H9 (cell line): ENCODE measurements around the gene DNAJC15. TPM values are rescaled to one million over a fixed set of nuclear protein-coding genes. Genes with fewer than 3 reads are reported as not detected.

Experiments
- DNase-seq: peaks from one replicate; pipeline ENCODE4 v3.0.0-alpha.2; 2017
- H2AFZ ChIP-seq: one replicate; pipeline ENCODE4 v1.6.1; 2013; ENCODE audit warnings: mild to moderate bottlenecking, low read length, control low read depth, moderate library complexity
- H2AK5ac ChIP-seq: 2 replicates; pipeline ENCODE4 v1.6.1; 2013; ENCODE audit warnings: low read length, control low read depth, mixed read lengths; ENCODE audit not compliant: insufficient read length
- H2BK120ac ChIP-seq: one replicate; pipeline ENCODE4 v1.6.1; 2013; ENCODE audit warnings: low read depth, mild to moderate bottlenecking, low read length, control low read depth, inconsistent platforms; ENCODE audit not compliant: poor library complexity, severe bottlenecking
- H2BK12ac ChIP-seq: 2 replicates; pipeline ENCODE4 v1.6.1; 2013; ENCODE audit warnings: low read length, control low read depth, mixed read lengths, low read depth; ENCODE audit not compliant: insufficient read length
- H2BK15ac ChIP-seq: 2 replicates; pipeline ENCODE4 v1.6.1; 2013; ENCODE audit warnings: low read depth, low read length, control low read depth
- H2BK20ac ChIP-seq: one replicate; pipeline ENCODE4 v1.6.1; 2013; ENCODE audit warnings: low read depth, mild to moderate bottlenecking, low read length, control low read depth, inconsistent platforms; ENCODE audit not compliant: poor library complexity, severe bottlenecking
- H2BK5ac ChIP-seq: 2 replicates; pipeline ENCODE4 v1.6.1; 2013; ENCODE audit warnings: low read length, control low read depth, mixed read lengths; ENCODE audit not compliant: insufficient read length
- H3K14ac ChIP-seq: 2 replicates; pipeline ENCODE4 v1.6.1; 2013; ENCODE audit warnings: low read length, control low read depth; ENCODE audit not compliant: insufficient read depth
- H3K18ac ChIP-seq: 2 replicates; pipeline ENCODE4 v1.6.1; 2013; ENCODE audit warnings: low read depth, mild to moderate bottlenecking, mixed read lengths, low read length, control low read depth; ENCODE audit not compliant: insufficient read length
- H3K23ac ChIP-seq: 2 replicates; pipeline ENCODE4 v1.6.1; 2013; ENCODE audit warnings: low read length, control low read depth, mixed read lengths, low read depth; ENCODE audit not compliant: insufficient read length
- H3K23me2 ChIP-seq: 2 replicates; pipeline ENCODE4 v1.6.1; 2013; ENCODE audit warnings: low read depth, mild to moderate bottlenecking, mixed read lengths, low read length, control low read depth; ENCODE audit not compliant: insufficient read length, poor library complexity, severe bottlenecking
- H3K27ac ChIP-seq: 2 replicates; pipeline ENCODE4 v1.5.1; 2013; ENCODE audit warnings: low read length, control low read depth, mixed read lengths, low read depth; ENCODE audit not compliant: insufficient read length
- H3K27me3 ChIP-seq: 2 replicates; pipeline ENCODE4 v1.6.1; 2013; ENCODE audit warnings: low read length, control low read depth, inconsistent platforms; ENCODE audit not compliant: insufficient read depth
- H3K4ac ChIP-seq: 2 replicates; pipeline ENCODE4 v1.6.1; 2013; ENCODE audit warnings: low read depth, mild to moderate bottlenecking, control low read depth, inconsistent platforms, low read length, moderate library complexity
- H3K4me1 ChIP-seq: 2 replicates; pipeline ENCODE4 v1.6.1; 2013; ENCODE audit warnings: low read length, control low read depth, inconsistent platforms; ENCODE audit not compliant: insufficient read depth
- H3K4me2 ChIP-seq: 2 replicates; pipeline ENCODE4 v1.6.1; 2013; ENCODE audit warnings: low read length, control low read depth, mixed read lengths; ENCODE audit not compliant: insufficient read length, insufficient read depth
- H3K56ac ChIP-seq: 2 replicates; pipeline ENCODE4 v1.6.1; 2013; ENCODE audit warnings: low read depth, mild to moderate bottlenecking, mixed read lengths, low read length, control low read depth; ENCODE audit not compliant: insufficient read length
- H3K79me1 ChIP-seq: 2 replicates; pipeline ENCODE4 v1.6.1; 2013; ENCODE audit warnings: low read depth, mild to moderate bottlenecking, moderate library complexity, low read length, control low read depth, inconsistent platforms; ENCODE audit not compliant: insufficient read depth, poor library complexity, severe bottlenecking
- H3K79me2 ChIP-seq: 2 replicates; pipeline ENCODE4 v1.6.1; 2013; ENCODE audit warnings: low read length, control low read depth, inconsistent platforms; ENCODE audit not compliant: insufficient read depth
- H3K9ac ChIP-seq: 2 replicates; pipeline ENCODE4 v1.6.1; 2013; ENCODE audit warnings: low read length, control low read depth, mixed read lengths; ENCODE audit not compliant: insufficient read length; ENCODE audit errors: extremely low read depth
- H3K9me3 ChIP-seq: one replicate; pipeline ENCODE4 v1.6.1; 2013; ENCODE audit warnings: low read depth, low read length, inconsistent platforms; ENCODE audit not compliant: control insufficient read depth
- H3T11ph ChIP-seq: one replicate; pipeline ENCODE4 v1.6.1; 2013; ENCODE audit warnings: mild to moderate bottlenecking, low read length, control low read depth, inconsistent platforms
- H4K20me1 ChIP-seq: one replicate; pipeline ENCODE4 v1.6.1; 2013; ENCODE audit not compliant: control insufficient read depth, insufficient read length, insufficient read depth
- H4K5ac ChIP-seq: 2 replicates; pipeline ENCODE4 v1.6.1; 2013; ENCODE audit warnings: low read depth, mild to moderate bottlenecking, mixed read lengths, low read length, control low read depth; ENCODE audit not compliant: insufficient read length
- H4K8ac ChIP-seq: replicated peaks from 2 replicates; pipeline ENCODE4 v1.6.1; 2013; ENCODE audit warnings: low read length, control low read depth, mixed read lengths, low read depth; ENCODE audit not compliant: insufficient read length
- H4K91ac ChIP-seq: 2 replicates; pipeline ENCODE4 v1.6.1; 2013; ENCODE audit warnings: low read depth, mild to moderate bottlenecking, moderate library complexity, mixed read lengths, low read length, control low read depth; ENCODE audit not compliant: insufficient read length
- H3K27ac Mint-ChIP-seq, 3 experiments: 2 replicates in 2 of 3; 3 replicates in 1 of 3; pipeline ENCODE4 v1.8.0; 2020 to 2021; ENCODE audit warnings: mixed read lengths in 3 of 3, mild to moderate bottlenecking in 1 of 3, moderate library complexity in 1 of 3
- H3K27me3 Mint-ChIP-seq: 2 replicates; pipeline ENCODE4 v1.8.0; 2021; ENCODE audit warnings: low read depth, mild to moderate bottlenecking, moderate library complexity, mixed read lengths
- H3K36me3 Mint-ChIP-seq, 3 experiments: 2 replicates in 2 of 3; 3 replicates in 1 of 3; pipeline ENCODE4 v1.8.0; 2020 to 2021; ENCODE audit warnings: low read depth in 3 of 3, mixed read lengths in 3 of 3; ENCODE audit not compliant: insufficient read depth in 1 of 3
- H3K4me1 Mint-ChIP-seq, 2 experiments: 2 replicates each; pipeline ENCODE4 v1.8.0; 2020; ENCODE audit warnings: mixed read lengths in 2 of 2
- H3K4me3 Mint-ChIP-seq, 2 experiments: 2 replicates in 1 of 2; 3 replicates in 1 of 2; pipeline ENCODE4 v1.8.0; 2020 to 2021; ENCODE audit warnings: mild to moderate bottlenecking in 2 of 2, mixed read lengths in 2 of 2, moderate library complexity in 1 of 2
- H3K9me3 Mint-ChIP-seq, 2 experiments: 2 replicates in 1 of 2; 3 replicates in 1 of 2; pipeline ENCODE4 v1.8.0; 2020; ENCODE audit warnings: mild to moderate bottlenecking in 2 of 2, mixed read lengths in 2 of 2, moderate library complexity in 1 of 2
- WGBS: extraction: QIAGEN DNeasy Blood & Tissue Kit; methylation state at CpG from one replicate; pipeline ENCODE4 v1.1.7; 2013; ENCODE audit warnings: missing lambda C conversion rate, low lambda C conversion rate, mixed read lengths; ENCODE audit not compliant: insufficient read length; ENCODE audit errors: extremely low coverage; 5-methylcytosine and 5-hydroxymethylcytosine counted together
- total RNA-seq: library from RNA; stranded (reverse); gene quantifications from 2 replicates; pipeline ENCODE4 v1.2.1, GENCODE V29; 2021
- TF ChIP-seq, protein P1 (sequence below): fragments of 200-600 bp; sonication (generic); conservative IDR thresholded peaks from 3 replicates; pipeline ENCODE4 v1.8.0; 2021; ENCODE audit warnings: antibody characterized with exemption, mild to moderate bottlenecking

The DNAJC15 gene
- total RNA-seq, 1 experiment from 2014 or later: 13.4 TPM

DNA sequence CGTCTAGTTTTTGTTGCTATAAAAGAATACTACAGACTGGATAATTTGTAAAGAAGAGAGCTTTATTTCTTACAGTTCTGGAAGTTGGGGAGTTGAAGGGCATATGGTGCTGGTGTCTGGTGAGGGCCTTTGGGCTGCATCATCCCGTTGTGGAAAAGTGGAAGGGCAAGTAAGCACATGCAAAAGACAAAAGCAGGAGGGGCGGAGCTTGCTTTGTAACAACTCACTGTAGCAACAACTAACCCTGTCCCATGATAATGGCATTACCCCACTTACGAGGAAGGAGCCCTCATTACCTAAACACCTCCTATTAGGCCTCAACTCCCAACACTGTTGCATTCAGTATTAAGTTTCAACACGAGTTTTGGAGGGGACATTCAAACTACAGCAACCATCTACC lies 7.2 kb upstream of the DNAJC15 start:
- H3K27me3 ChIP-seq: no peaks in the 10 kb centered on the region
- H3K9ac ChIP-seq: no peak overlapping the region
- no peaks in the 10 kb centered on the region for H3K79me1 ChIP-seq
- no peaks in the 10 kb centered on the region for H3K9me3 ChIP-seq
- no peak overlapping the region for H3K23ac ChIP-seq
- H3K23me2 ChIP-seq: no peaks in the 10 kb centered on the region
- no peak overlapping the region for H3K27ac ChIP-seq
- H3K36me3 Mint-ChIP-seq: peaks cover 0 to 4% (median 2%) of the 10 kb centered on the region in 3 experiments; a peak in 3 of 7 replicates
- no peaks in the 10 kb centered on the region for H4K20me1 ChIP-seq
- no peak overlapping the region for H3K4me2 ChIP-seq
- H3K27me3 Mint-ChIP-seq: no peaks in the 10 kb centered on the region
- H3K27ac Mint-ChIP-seq: no peak overlapping the region
- H4K5ac ChIP-seq: no peak overlapping the region
- TF ChIP-seq, protein P1, sequence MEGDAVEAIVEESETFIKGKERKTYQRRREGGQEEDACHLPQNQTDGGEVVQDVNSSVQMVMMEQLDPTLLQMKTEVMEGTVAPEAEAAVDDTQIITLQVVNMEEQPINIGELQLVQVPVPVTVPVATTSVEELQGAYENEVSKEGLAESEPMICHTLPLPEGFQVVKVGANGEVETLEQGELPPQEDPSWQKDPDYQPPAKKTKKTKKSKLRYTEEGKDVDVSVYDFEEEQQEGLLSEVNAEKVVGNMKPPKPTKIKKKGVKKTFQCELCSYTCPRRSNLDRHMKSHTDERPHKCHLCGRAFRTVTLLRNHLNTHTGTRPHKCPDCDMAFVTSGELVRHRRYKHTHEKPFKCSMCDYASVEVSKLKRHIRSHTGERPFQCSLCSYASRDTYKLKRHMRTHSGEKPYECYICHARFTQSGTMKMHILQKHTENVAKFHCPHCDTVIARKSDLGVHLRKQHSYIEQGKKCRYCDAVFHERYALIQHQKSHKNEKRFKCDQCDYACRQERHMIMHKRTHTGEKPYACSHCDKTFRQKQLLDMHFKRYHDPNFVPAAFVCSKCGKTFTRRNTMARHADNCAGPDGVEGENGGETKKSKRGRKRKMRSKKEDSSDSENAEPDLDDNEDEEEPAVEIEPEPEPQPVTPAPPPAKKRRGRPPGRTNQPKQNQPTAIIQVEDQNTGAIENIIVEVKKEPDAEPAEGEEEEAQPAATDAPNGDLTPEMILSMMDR: no peak
- H3K56ac ChIP-seq: no peak overlapping the region
- no peak overlapping the region for H2AK5ac ChIP-seq
- no peak overlapping the region for H2BK15ac ChIP-seq
- H3K79me2 ChIP-seq: no peaks in the 10 kb centered on the region
- no peak overlapping the region for H2BK20ac ChIP-seq
- no peak overlapping the region for H3T11ph ChIP-seq
- no CpG with 5 or more reads among the region's 5 CpGs for WGBS
- H3K4me1 ChIP-seq: no peaks in the 10 kb centered on the region
- no peak overlapping the region for H2BK12ac ChIP-seq
- no peak overlapping the region for H2AFZ ChIP-seq
- no peak overlapping the region for H4K8ac ChIP-seq
- H2BK5ac ChIP-seq: no peak overlapping the region
- H3K4me3 Mint-ChIP-seq: no peak overlapping the region
- H3K4me1 Mint-ChIP-seq: peaks cover 2 to 8% of the 10 kb centered on the region in 2 experiments; a peak in 3 of 4 replicates
- H2BK120ac ChIP-seq: no peak overlapping the region
- peaks cover 0 to 9% of the 10 kb centered on the region in 2 experiments; a peak in 1 of 5 replicates for H3K9me3 Mint-ChIP-seq
- no peak overlapping the region; the same call in 1 of the 2 replicates for H3K14ac ChIP-seq
- no peak overlapping the region for H3K4ac ChIP-seq
- H4K91ac ChIP-seq: no peak overlapping the region
- H3K18ac ChIP-seq: no peak overlapping the region
- no peak for DNase-seq
